KOPT-K1 (cell line): ENCODE results near the gene MRPS16.
A peak's percentile ranks its signal among the peaks of the same experiment; 100 is the strongest.

ENCODE experiments used
- H3K27ac ChIP-seq: fragments of 200-600 bp; sonication (generic); 2 replicates; pipeline ENCODE4 v1.5.1; 2016; ENCODE audit warnings: antibody characterized with exemption, mild to moderate bottlenecking, low read depth, low read length; ENCODE audit not compliant: poor library complexity, severe bottlenecking
- H3K36me3 ChIP-seq: fragments of 200-600 bp; sonication (generic); 2 replicates; pipeline ENCODE4 v1.5.1; 2017; ENCODE audit warnings: antibody characterized with exemption, mild to moderate bottlenecking, low read length, moderate library complexity; ENCODE audit not compliant: insufficient read depth
- H3K9me3 ChIP-seq: fragments of 200-600 bp; sonication (generic); 2 replicates; pipeline ENCODE4 v1.5.1; 2017; ENCODE audit warnings: antibody characterized with exemption, low read length, mild to moderate bottlenecking; ENCODE audit not compliant: insufficient read depth, poor library complexity, severe bottlenecking

MRPS16 gene

DNA sequence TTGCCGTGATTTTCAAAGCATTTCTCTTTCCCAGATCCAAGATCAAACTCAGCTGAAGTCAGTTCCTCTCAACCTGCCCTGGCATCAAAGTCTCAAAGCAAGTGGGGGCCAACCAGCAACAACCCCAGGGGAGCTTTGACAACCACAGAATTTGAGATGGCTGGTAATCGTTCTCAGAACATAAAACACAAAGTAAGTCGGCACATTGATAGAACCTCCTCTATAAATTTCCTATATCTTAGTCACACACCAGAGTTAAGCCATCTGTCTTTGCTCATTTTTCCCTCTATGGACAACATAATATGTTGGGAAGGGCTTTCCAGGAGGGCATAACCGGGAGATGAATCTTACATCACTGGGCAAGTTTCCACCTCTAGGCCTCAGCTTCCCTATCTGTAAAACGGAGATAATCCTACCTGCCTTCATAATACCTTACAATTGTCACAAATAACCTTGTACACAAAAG lies 4.2 kb downstream of the MRPS16 start:
- Histone ChIP-seq H3K9me3 (no peaks in the 10 kb centered on the region), H3K27ac (peak overlapping the region; percentile 93), H3K36me3 (peaks cover 65% of the 10 kb centered on the region)

DNA sequence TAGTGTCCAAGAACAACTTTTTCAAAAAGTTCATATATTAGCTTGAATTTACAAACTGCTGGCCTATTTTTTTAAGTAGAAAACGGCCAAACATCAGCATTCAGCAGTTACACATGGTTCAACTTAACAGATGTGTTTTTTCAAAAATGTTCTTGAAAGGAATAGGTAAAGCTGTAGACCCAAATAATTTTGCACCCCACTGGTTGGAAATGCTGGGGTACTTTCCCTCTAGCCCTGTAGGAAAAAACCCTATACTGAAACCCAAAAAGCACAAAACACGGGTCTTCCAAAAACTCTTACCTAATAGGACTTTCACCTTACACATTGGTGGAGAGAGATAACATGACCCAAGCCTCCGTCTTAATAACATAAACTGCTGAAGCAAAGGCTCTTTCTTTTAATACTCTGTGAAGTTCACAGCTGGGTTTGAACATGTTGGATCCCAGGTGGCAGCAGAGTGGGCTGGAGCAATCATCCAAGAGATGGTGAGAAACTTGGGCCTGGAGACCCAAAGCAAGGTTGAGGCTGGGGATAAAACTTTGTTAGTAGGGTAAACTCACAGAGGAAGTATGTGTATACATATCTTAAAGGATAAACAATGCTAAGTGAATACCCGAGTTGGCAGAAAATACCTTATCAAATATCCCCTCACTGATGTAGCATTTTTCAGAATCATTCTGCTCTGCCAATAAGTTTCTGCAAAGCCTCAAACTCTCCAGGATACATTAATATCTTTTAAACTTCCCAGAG lies 4.8 kb downstream of the MRPS16 start:
- H3K9me3 ChIP-seq: no peaks in the 10 kb centered on the region
- peaks cover 71% of the 10 kb centered on the region for H3K36me3 ChIP-seq
- peak overlapping the region; percentile 93 for H3K27ac ChIP-seq

DNA sequence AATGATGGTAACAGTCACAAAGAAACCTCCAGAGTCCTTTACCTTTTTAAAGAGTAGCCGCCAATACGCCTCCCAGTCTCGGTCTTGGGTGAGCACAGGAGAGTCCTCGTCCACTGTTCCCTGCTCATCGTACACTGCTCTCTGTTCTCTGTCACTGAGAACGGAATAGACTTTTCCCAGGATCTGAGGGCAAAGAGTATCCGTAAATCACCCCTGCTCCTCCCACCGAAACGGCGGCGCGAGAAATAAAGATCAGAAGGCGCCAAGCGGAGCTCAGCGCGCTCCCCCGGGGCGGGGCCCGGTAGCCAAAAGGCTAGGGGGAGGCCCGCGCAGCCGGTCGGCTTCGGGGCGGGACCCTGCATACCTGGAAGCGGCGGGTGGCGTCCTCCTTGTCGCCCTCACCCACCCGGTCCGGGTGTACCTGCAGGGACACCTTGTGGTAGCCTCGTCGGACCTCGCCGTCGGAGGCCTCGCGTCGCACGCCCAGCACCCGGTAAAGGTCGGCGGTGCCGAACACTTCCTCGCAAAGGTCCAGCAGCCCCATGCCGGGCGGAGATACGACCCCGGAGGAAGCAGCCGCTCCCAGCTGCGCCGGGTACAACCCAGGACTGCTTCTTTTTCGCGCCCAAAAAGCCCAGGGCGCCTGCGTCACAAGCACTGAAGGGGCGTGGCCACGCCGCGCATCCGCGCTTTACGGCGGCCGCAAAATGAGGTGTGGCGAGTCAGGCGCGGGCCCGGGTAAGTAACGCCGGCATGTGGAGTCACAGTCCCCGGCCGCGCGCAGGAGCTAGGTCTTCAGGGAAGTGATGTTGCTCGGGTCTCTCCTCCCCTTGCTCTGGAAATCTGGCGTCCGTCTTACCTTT lies 5.6 kb downstream of the MRPS16 start, which contains the start of gene DNAJC9:
TSS of gene DNAJC9 (minus strand) at position 610 of the 863 bp plus-strand sequence. CDS start at position 544, 66 bp downstream.
- Histone ChIP-seq H3K27ac (peak within 1 kb of the TSS; percentile 93), H3K36me3 (peaks cover 79% of the 10 kb centered on the region), H3K9me3 (no peaks in the 10 kb centered on the region)

DNA sequence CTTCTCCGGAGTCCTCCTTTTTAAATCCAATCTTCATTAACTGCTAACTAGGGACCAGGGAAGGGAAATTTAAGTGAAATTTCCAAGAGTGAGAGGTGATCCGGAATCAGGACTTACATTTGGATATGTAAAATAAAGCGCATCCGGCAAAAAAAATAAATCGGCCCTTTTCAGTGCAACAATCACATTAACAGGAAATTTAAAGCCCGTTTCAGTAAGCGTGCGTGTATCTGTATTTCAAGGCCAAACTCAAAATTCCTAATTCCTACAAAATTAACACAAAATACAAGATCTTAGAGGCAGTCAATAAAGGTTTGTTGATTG lies 6.2 kb downstream of the MRPS16 start:
- Histone ChIP-seq H3K27ac (peak overlapping the region; percentile 93), H3K9me3 (no peaks in the 10 kb centered on the region), H3K36me3 (peaks cover 84% of the 10 kb centered on the region)

DNA sequence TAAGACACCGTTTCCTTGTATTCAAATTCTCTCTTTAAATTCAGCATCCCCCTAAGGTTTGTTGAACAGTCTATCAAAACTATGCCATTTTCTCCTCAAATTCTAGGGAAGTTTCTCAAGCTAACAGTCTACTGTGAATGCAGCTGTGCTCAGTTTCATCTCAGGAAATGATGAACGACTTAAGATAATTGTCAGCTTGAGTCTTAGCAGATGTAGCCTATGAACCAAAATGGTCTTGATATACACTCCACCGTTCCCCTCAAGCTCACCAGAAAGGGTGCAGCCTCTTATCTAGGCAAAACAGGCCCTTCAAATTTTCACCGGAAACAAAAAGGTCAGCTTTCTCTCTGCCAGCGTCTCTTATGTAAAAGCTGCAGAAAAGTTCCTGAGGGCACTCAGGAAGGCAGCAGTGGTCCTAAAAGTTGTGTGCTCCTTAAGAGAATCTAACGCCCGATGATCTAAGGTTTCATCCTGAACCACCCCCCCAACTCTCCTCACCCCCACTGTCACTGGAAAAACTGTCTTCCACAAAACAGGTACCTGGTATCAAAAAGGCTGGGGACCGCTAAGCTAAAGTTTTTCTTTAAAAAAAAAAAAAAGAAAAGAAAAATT lies 7.5 kb downstream of the MRPS16 start:
- peaks cover 84% of the 10 kb centered on the region for H3K36me3 ChIP-seq

DNA sequence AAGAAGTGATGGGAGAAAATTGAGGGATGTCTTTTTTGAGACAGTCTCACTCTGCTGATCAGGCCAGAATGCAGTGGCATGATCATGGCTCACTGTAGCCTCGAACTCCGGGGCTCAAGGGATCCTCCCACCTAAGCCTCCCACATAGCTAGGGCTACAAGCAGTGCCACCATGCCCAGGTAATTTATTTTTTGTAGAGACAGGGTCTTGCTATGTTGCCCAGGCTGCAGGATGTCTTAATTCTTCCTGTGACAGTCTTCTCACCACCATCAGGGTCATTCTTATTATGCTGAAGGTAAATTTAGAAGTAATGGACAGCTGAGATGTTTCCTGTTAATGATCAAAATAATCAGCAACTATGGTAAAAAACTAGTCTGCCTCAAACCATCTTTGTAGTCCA lies 12.5 kb downstream of the MRPS16 start:
- Histone ChIP-seq H3K27ac (no peak overlapping the region), H3K9me3 (no peaks in the 10 kb centered on the region), H3K36me3 (peaks cover 99% of the 10 kb centered on the region)

More for the DNA sequence above, 7.5 kb downstream of the MRPS16 start:
- Histone ChIP-seq H3K27ac (peak overlapping the region; percentile 93), H3K9me3 (no peaks in the 10 kb centered on the region)

DNA sequence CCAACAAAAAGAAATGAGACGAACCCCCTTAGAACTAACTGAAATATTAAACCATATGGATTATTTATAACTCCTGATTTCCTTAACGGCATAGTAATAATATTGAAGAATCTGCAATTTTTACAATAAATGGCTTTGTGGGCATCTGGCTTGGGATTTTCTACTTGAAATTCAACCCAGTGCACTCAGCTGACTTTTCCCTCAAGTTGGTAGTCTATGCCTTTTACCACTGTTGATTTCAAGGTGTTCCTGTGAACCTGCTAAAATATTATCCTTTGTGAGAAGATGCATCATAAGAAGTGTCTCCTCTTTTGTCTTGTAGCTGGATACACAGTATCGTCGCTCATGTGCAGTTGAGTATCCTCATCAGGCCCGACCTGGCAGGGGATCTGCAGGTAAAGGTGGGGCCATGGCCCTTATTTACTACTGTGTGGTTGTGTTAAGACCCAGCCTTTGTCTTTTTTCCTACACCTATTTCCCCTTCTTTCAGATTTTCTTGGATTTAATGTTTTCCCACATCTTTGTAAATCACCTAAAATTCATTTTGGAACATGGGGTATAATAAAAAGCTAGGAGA lies 13.4 kb downstream of the MRPS16 start:
- H3K36me3 ChIP-seq: peaks cover 99% of the 10 kb centered on the region
- H3K27ac ChIP-seq: no peak overlapping the region
- H3K9me3 ChIP-seq: no peaks in the 10 kb centered on the region

DNA sequence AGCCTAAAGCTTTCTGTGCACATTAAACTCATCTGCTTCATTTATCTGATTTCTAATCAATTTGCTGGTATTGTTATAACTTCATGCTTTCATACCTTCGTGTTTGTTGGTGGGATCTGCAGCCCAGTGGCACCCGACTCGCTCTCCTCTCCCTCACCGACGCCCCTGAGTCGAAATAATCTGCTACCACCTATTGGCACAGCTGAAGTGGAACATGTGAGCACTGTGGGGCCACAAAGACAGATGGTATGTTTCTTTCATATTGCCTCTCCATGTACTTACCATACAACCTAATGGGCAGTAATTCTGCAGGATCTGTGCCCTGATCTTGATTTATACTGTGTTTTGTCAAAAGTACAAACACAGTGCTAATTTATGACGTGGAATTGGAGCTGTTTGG lies 17.7 kb downstream of the MRPS16 start:
- peaks cover 96% of the 10 kb centered on the region for H3K36me3 ChIP-seq
- no peaks in the 10 kb centered on the region for H3K9me3 ChIP-seq
- no peak overlapping the region for H3K27ac ChIP-seq

DNA sequence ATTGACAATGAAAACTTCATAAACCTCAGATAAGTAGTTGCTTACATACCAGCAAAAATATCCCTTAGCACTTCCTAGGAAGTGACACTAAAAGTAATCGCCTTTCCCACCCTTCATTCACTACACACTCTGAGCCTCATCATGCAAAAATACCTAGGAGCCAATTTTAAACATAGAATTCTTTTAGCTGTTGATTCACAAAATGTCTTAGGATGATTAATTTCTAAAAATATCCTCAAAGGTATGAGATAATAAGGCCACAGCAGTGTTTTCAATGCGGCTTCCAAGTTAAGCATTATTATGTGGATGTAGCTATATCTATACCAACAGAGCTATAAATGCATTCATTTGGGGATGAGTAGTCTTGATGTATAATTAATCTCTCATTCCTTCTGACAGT lies 18.6 kb downstream of the MRPS16 start:
- Histone ChIP-seq H3K36me3 (peaks cover 95% of the 10 kb centered on the region), H3K9me3 (no peaks in the 10 kb centered on the region), H3K27ac (no peak overlapping the region)

DNA sequence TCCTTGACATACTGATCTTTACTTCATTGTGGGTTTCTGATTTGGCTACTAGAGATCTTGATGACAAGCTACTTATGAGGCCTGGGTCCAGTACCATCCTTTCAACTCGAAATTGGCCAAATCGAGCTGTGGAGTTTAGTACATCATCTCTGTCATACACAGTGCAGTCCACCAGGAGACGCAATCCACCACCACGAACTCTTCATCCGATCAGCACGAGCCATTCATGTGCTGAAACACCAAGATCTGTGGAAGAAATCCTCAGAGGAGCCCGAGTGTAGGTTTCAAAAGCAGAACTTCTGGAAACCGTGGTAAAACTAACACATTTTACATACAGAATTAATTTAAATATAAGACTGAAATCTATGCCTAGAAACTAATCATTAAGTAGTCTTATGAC lies 19.6 kb downstream of the MRPS16 start:
- peaks cover 90% of the 10 kb centered on the region for H3K36me3 ChIP-seq
- H3K9me3 ChIP-seq: no peaks in the 10 kb centered on the region
- no peak overlapping the region for H3K27ac ChIP-seq

DNA sequence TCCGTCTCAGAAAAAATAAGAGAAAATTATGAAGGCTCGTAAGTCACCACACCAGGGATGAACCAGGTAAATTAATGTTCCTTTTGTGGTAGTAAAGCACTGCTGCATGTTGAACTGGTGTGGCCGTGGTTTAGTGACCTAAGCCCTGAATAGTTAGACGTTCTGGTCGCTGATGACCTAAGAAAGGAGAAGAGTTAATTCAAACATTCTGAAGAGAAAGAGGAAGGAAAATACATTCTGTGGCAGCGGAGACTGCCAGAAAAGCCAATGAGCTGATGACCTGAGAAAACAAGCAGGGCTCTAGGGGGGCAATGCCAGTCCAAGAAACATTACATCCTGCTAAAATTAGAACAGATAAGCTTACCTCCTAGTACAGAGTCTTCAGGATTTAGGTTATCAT lies 22.9 kb downstream of the MRPS16 start:
- H3K9me3 ChIP-seq: no peaks in the 10 kb centered on the region
- no peak overlapping the region for H3K27ac ChIP-seq
- H3K36me3 ChIP-seq: peaks cover 58% of the 10 kb centered on the region

DNA sequence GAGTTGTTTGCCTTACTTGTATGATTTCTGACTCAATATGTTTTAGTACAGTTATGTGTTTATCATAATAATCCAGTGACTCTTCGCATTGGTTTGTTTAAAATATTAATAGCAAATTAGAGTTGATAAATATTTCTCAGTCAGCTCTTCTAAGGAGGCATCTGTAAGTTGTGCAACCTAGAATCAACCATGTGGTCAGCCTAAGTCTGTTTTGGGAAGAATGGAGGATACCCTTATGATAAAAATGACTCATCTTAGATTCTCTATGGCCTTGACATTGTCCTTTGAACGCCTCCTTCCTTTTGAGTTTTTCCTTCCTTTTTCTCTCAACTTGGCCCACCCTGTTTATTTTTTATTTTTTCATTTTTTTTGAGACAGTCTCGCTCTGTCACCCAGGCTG lies 24.2 kb downstream of the MRPS16 start:
- Histone ChIP-seq H3K27ac (no peak overlapping the region), H3K9me3 (no peaks in the 10 kb centered on the region), H3K36me3 (peaks cover 45% of the 10 kb centered on the region)

DNA sequence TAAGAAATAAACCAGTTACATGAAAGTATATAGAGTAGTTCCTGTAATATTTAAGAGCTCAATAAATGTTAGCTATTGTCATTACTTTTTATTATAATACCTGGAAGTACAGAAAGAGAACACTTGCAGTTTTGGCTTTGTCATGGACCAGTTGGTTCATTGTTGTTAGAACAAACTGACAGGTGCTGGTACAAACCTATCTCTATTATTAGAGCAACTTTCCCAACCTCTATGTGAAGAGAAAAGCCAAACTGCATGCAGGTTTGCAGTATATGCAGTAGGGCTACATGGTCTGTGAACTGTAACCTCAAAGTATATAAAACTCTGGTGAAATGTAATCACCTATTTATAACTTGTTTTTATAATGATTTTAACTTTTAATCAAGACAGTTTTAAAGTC lies 25.8 kb downstream of the MRPS16 start:
- peaks cover 29% of the 10 kb centered on the region for H3K36me3 ChIP-seq
- H3K9me3 ChIP-seq: no peaks in the 10 kb centered on the region
- no peak overlapping the region for H3K27ac ChIP-seq

DNA sequence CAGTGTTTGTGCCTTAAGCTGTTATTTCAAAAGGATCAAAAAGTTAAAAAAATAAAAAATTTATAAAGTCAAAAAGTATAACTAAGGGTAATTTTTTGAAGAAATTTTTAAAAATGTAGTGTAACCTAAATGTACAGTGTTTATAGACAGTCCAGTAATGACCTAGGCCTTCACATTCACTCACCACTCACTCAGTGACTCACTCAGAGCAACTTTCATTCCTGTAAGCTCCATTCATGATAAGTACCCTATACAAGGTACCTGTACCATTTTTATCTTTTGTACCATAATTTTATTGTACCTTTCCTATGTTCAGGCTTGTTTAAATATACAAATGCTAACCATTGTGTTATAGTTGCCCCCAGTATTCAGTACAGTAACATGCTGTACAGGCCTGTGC lies 26.9 kb downstream of the MRPS16 start:
- Histone ChIP-seq H3K27ac (no peak overlapping the region), H3K36me3 (peaks cover 18% of the 10 kb centered on the region), H3K9me3 (no peaks in the 10 kb centered on the region)

DNA sequence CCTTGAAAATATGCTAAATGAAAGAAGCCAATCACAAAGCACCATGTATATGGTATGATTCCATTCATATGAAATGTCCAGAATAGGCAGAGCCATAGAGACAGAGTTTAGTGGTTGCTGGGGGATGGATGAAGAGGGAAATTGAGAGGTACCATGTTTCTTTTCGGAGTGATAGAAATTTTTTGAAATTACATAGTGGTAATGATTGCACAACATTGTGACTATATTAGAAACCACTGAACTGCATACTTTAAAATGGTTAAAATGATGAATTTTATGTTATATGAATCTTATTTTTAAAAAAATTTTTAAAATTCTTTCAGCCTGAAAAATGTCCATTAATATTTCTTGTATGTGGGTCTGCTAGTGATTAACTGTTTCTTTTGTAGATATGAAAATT lies 31.5 kb downstream of the MRPS16 start:
- Histone ChIP-seq H3K9me3 (no peaks in the 10 kb centered on the region), H3K36me3 (peaks cover 16% of the 10 kb centered on the region), H3K27ac (no peak overlapping the region)
